ENCODE results near the gene ANKRD65.
"Not testable (repeated sequence)": the region's sequence is repeated elsewhere in the genome, so short reads cannot be mapped to it uniquely, and the experiment has no call there.

The ANKRD65 gene

DNA sequence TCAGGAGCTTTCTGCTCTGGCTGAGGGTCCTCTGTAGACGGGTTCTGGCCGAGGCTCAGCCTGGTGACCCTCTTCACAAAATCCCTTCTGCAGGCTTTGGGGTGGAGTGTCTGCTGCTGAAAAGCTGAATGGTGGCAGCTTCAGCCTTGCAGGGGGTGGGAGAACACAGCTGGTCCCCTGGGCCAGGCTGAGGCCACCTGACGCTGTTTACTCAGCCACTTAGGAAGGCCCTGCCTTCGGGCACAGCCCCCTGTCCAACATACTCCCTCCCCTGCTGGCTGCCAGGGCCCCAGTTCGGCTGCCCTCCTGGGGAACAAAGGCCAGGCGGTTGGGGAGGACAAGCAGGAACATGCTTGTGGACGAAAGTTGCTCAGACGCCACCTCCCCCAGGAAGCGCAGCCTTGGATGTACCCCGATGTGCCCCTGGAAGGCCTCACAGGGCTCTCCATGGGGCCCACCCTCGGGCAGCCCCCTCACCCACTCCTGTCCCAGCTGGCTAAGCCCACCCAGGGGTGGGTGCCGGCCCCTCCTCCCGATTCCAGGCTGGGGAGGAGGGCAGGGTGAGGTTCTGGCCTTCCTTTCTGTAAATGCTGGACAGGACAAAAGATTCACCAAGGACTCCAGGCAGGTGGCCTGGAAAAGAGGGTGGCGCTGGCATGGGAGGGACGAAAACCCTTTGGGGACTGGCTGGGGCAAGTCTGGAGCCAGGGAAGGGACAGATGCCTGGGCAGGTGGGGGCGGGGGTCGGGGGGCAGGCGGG, at the start of gene ANKRD65:
ANKRD65 (minus strand) TSS at position 130 of the 760 bp plus-strand sequence. CDS start 271 bp downstream, outside the sequence.
- no peak for DNase-seq (ENCODE audit: low read depth)

DNA sequence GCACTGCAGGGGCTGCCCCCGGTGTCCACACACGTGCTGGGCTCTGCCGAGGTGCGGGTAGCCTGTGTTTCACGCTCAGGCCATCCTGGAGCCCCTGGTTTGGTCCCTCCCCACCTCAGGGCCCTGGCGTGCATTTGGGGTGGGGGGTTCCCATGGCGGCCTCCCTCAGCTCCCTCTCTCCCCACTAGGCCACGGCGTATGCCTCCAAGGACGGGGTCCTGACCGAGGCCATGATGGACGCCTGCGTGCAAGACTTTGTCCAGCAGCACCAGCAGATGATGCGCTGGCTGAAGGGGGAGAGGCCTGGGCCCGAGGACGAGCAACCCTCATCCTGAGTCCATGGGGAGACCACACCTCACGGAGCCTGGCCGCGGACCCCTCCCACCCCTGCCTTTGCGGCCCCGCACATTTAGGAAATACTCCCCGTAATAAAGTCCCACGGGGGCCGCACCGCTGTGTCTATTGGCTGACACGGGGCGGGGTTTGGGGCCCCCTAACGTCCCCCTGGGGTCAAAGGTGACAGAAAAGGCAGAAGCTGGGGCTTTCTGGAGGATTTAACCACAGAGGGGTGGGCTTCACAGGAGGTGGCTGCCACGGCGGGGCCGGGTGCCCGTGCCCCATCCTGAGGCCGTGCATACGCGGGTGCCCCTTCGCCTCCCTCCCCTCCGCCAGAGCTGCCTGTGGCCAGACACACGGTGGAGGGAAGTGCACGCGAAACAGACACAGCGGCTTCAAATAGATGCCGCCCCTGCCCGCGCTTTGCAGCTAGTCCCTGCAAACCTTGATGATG, 47.3 kb upstream of the ANKRD65 start:
- not testable (repeated sequence) for DNase-seq (ENCODE audit: low read depth)

DNA sequence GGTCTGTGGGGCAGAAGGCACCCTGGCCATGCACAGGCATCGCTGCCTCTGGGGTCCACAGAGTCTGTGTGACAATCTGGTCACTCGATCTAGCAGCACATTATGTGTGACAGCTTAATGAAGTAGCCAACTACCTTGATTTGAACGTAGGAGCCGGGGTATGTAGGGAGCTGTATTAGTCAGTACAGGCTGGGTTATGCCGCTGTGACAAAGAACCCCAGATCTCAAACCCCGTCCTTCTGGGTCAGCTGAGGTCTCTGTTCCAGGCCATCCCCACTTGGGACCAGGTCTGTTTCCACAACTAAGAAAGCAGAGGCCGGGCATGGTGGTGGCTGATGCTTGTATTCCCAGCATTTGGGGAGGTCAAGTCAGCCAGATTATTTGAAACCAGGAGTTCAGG, 42.2 kb upstream of the ANKRD65 start:
- DNase-seq (ENCODE audit: low read depth), result no peak

GRCh38 chr1:1462318-1462966, 41.4 kb upstream of the ANKRD65 start:
- DNase-seq (ENCODE audit: low read depth), result no peak

GRCh38 chr1:1461721-1462317, 40.7 kb upstream of the ANKRD65 start:
- no peak for DNase-seq (ENCODE audit: low read depth)

DNA sequence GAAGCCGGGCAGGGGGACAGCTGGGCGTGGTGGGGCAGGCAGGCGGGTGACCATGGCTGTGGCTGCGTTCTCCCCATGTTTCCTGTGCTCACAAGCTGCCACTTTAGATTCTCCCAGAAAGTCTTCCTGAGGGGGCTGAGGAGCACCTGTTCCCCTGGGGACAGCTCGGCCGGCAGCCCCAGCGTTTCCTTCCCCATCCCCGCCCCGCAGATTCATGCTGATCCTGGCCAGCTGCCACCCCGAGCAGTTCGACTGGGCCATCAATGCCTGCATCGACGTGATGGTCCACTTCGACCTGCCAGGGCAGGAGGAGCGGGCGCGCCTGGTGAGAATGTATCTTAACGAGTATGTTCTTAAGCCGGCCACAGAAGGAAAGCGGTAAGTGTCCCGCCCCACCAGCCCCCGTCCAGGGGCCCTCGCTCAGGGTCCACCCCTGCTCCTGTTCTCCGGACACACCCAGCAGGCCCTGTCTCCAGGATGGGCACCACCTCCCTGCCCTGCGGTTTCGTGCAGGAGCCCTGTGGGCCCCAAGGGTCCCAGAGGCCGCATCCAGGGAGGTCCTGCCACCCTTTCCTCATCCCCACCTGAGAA, 39.6 kb upstream of the ANKRD65 start:
- no peak for DNase-seq (ENCODE audit: low read depth)

DNA sequence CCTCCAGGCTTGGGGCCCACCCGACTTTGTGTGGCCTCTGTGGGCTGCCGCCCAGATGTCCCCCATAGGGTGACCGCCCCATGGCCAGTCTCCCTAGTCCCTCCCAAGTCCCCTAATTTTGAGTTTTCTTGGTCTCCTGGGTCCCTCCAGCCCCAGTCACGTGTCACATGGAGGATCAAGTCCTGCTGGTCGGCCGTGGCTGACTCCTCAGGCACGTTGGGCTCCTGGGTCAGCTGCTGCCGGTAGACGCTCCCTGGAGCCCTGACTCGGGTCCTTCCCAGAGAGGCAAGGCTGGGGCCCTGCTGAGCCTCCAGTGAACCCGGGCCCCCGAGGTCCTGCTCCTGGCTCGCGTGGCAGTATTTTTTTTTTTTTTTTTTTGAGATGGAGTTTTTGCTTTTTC, 38.6 kb upstream of the ANKRD65 start:
- not testable (repeated sequence) for DNase-seq (ENCODE audit: low read depth)

GRCh38 chr1:1459156-1459555, 38.1 kb upstream of the ANKRD65 start:
- not testable (repeated sequence) for DNase-seq (ENCODE audit: low read depth)

DNA sequence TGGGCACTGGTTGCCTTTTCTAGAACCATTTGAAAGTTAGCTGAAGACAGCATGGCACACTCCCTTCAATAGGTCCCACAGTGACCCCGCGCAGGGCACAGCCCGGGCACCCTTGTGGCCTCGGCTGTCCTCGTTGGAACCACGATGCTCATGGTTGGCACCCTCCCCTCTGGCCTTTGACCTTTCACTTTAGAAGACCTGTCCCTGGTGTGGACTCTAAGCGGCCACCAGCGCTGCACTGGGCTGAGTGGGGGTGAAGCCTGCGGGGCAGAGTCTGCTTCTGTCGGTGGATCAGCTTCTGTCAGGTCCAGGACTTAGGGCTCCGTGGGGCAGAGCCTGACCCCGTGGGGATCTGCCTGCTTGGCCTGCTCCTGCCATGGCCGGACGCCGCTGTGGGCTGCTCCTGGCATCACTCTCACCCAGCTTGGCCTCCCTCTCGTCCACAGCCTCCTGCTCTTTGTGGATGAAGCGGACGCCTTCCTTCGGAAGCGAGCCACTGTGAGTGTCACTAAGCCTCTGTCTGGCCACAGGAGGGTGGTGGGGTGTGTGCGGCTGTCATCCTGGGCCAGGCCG, 35.7 kb upstream of the ANKRD65 start:
- DNase-seq (ENCODE audit: low read depth), result not testable (repeated sequence)

GRCh38 chr1:1455934-1456333, 34.9 kb upstream of the ANKRD65 start:
- not testable (repeated sequence) for DNase-seq (ENCODE audit: low read depth)

DNA sequence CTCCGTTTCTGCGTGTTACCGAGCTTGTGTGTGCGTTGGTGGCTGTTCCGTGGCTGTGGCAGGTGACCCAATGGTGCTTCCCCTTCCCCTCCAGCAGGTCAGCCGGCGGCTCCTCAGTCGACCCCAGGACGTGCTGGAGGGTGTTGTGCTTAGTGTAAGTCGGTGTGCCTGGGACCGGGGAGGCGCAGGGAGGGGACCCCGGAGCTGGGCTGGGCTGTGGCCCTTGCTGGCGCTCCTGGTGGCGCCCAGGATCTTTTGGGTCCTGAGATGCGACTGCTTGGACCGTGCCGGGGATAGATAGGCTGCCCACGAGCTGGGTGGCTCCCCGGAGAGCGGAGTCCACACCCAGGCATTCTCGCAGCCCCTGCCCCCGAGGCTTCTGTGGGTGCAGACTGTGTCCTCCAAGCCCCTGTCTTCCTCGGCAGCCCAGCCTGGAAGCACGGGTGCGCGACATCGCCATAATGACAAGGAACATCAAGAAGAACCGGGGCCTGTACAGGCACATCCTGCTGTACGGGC, 34.3 kb upstream of the ANKRD65 start:
- no peak for DNase-seq (ENCODE audit: low read depth)

GRCh38 chr1:1454286-1455056, 33.4 kb upstream of the ANKRD65 start:
- not testable (repeated sequence) for DNase-seq (ENCODE audit: low read depth)

DNA sequence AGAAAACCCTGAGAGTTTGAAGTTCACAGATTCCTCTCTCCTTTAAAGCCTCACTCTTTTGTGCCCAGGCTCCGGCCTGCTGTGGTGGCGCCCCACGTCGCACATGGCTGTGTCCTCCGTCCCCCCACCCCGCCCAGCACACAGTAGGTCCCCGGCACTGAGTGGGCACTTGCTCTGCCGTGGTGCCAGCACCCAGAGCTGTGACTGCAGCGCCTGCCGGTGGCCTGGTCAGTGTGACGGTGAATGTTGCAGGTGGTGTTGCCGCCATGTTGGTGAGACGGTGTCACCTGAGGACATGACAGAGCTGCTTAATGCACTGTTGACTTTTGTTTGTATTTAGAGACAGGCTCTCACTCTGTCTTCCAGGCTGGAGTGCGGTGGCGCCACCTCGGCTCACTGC, 31.8 kb upstream of the ANKRD65 start:
- no peak for DNase-seq (ENCODE audit: low read depth)

- not testable (repeated sequence) for DNase-seq (ENCODE audit: low read depth)
Measured at GRCh38 chr1:1452365-1452739, 31.3 kb upstream of the ANKRD65 start.

- no peak for DNase-seq (ENCODE audit: low read depth)
Measured at GRCh38 chr1:1451696-1452364, 30.8 kb upstream of the ANKRD65 start.

DNA sequence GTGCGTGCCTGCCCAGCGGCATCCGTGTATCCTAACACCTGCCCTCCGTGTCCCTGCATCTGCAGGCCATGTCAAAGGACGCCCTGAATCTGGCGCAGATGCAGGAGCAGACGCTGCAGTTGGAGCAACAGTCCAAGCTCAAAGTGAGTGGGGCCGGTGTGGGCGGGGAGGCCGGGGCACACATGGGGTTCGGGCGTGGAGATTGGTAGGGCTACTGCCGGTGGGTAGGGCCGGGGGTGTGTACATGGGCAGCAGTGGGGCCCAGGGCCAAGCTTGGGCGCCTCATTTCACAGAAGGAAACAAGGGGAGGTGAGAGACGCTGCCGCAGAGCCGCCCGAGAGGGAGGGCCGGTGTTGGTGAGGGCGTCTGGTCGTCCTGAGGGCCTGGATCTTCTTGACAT, 29.5 kb upstream of the ANKRD65 start:
- DNase-seq (ENCODE audit: low read depth), result not testable (repeated sequence)

GRCh38 chr1:1449099-1449739, 28.1 kb upstream of the ANKRD65 start, which contains the start of gene ATAD3C:
Gene ATAD3C, plus strand, starts transcription at chr1:1449689. Its CDS starts 995 bp downstream, at chr1:1450684.
- no peak for DNase-seq (ENCODE audit: low read depth)

DNA sequence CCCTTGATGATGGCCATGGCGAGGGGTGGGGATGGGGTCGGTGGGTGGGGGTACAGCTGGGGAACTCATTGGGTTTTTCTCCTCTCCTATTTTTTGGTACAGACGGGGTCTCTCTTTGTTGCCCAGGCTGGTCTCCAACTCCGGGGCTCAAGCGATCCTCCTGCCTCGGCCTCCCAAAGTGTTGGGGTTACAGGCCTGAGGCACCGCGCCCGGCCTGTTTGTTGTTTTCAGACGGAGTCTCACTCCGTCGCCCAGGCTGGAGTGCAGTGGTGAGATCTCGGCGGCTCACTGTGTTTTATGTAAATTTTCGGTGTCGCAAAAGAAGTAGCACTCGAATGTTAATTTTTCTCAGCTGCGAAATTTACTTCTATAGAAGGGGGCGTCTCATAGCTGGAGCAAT, 25.6 kb upstream of the ANKRD65 start:
- DNase-seq (ENCODE audit: low read depth), result not testable (repeated sequence)

- no peak for DNase-seq (ENCODE audit: low read depth)
Measured at GRCh38 chr1:1442069-1442770, 21.1 kb upstream of the ANKRD65 start.
